Measurements from ENCODE around the gene ABITRAM. TPM values are rescaled to one million over a fixed set of nuclear protein-coding genes. Genes with fewer than 3 reads are reported as not detected.
A peak's percentile ranks its signal among the peaks of the same experiment; 100 is the strongest.

Gene ABITRAM
- total and polyA plus RNA-seq, 10 donors = 7.5 to 11.0 (median 8.6) TPM

DNA sequence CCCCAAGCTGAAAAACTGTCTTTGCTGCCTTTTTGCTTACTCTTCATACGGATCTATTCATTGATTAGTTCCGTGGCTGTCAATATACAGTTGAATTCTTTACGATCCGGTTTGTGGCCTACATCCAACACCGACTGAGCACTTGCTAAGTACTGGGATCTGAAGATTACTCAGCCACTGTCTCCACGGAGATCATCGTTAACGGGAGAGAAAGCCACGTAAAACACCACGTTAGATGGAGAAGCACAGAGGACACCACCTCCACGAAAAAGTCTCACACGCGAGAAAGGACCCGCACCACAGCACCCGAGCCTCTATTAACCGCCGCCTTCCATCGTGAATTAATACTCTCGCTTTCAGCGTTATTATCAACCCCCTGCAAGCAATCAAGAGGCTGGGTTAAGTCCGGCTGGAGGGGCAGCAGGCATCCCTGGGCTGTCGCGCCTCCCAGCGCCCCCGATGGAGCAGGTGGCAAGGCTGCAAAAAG lies 926 bp upstream of the ABITRAM start:
- no peaks in the 10 kb centered on the region for H3K27me3 ChIP-seq (replicated peaks in 1 of 7)
- H3K36me3 ChIP-seq = peaks cover 0 to 48% (median 14%) of the 10 kb centered on the region in 6 donors
- peak overlapping the region; percentile 79 to 93 (median 92) for H3K27ac ChIP-seq
- no peak for TF ChIP-seq POLR2A (IDR thresholded peaks at IDR 0.05)
- no peak for TF ChIP-seq CTCF (IDR thresholded peaks at IDR 0.05 in 8 of 11, conservative IDR thresholded peaks at IDR 0.05 in 3 of 11)
- no peak for TF ChIP-seq POLR2AphosphoS5 (IDR thresholded peaks at IDR 0.05)
- no peak for DNase-seq
- H3K4me3 ChIP-seq = peak overlapping the region; percentile 63 to 99 (median 86)
- WGBS, 5 donors = 1 to 3% (median 1%) methylated on average over 21 to 25 of the region's 25 CpGs
- no peaks in the 10 kb centered on the region for H3K9me3 ChIP-seq
- intact Hi-C loops (cut with DNase I; ENCODE audit: low total_unique reads) = loop anchor here (10.0 kb wide), 1 partner anchor 82 kb away; the partner anchor contains the start of gene CTNNAL1
- peaks cover 8 to 46% (median 34%) of the 10 kb centered on the region in 6 donors for H3K4me1 ChIP-seq

DNA sequence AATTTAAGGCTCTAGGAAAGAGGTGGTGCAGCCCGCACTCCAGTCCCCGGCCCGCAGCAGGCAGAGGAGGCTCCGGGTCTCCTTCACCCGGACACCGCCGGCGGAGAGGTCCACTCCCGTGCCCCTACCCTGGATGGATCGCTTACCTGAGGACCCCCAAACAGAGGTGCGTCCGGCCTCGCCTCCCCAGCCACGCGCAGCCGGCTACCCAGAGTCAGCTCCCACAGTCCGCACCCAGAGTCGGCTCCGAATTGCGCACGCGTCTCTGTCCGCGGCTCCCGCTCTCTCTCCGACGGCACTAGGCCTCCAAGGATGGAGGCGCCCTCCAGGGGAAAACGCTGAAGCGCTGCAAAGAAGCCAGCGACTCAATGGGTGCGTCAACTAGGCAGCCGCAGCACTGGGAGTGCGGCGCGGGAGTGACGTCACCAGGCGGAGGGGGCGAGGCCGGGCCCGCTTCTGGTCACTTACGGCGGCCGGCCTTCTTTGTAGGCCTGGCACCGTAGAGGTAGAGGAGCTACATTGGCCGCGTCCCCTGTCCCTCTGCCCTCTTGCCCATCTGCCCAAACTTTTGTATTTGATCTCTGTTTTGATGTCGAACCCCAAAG lies 380 bp upstream of the ABITRAM start, which contains the start of gene ELP1:
TSS of gene ELP1 (minus strand) at position 407 of the 605 bp plus-strand sequence. CDS start 2,978 bp downstream, outside the sequence.
- peaks cover 0 to 46% (median 12%) of the 10 kb centered on the region in 6 donors for H3K36me3 ChIP-seq
- no peaks in the 10 kb centered on the region for H3K9me3 ChIP-seq
- H3K4me3 ChIP-seq = peak within 1 kb of the TSS; percentile 63 to 99 (median 86)
- no peaks in the 10 kb centered on the region for H3K27me3 ChIP-seq (replicated peaks in 1 of 7)
- H3K27ac ChIP-seq = peak within 1 kb of the TSS; percentile 79 to 93 (median 92)
- intact Hi-C loops (cut with DNase I; ENCODE audit: low total_unique reads) = loop anchor here (10.0 kb wide), 1 partner anchor 81 kb away; the partner anchor contains the start of gene CTNNAL1
- peak; percentile 98 for DNase-seq
- no peak for TF ChIP-seq POLR2A (IDR thresholded peaks at IDR 0.05)
- peak; percentile 89 to 93 (median 91) for TF ChIP-seq POLR2AphosphoS5 (IDR thresholded peaks at IDR 0.05)
- TF ChIP-seq CTCF (IDR thresholded peaks at IDR 0.05 in 8 of 11, conservative IDR thresholded peaks at IDR 0.05 in 3 of 11) = peak in 7 of 11 experiments; percentile 15 to 37 (median 26)
- peaks cover 8 to 46% (median 34%) of the 10 kb centered on the region in 6 donors for H3K4me1 ChIP-seq
- WGBS, 5 donors = 0 to 1% (median 0%) methylated on average over 29 to 48 of the region's 48 CpGs

DNA sequence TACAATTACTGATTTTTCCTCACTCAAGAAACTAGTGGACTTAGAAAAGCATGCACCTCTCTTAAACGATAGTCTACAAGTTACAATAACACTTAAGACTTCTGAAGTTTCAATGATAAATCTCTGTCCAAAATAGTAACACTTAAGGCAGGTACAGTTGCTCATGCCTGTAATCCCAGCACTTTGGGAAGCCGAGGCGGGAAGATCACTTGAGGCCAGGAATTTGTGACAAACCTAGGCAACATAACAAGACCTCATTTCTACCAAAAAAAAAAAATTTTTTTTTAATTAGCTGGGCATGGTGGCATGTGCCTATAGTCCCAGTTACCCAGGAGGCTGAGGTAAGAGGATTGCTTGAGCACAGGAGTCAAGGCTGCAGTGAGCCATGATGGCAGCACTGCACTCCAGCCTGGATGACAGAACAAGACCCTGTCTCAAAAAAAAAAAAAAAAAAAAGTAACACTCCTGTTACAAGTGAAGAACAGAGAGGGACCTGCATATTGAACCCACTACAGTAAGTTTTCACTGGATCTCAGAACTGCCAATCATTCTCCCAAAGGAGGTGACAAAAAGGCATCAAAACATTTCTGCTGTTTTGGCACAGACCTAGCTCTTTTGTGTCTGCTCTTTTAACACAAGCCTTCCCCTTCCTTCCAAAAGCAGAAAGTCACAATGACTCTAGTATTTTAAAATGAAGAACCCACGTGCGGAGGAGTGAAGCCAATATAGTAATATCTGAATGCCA lies 3.5 kb downstream of the ABITRAM start:
- H3K27ac ChIP-seq = no peak overlapping the region
- TF ChIP-seq POLR2AphosphoS5 (IDR thresholded peaks at IDR 0.05) (no peak), POLR2A (IDR thresholded peaks at IDR 0.05) (no peak), CTCF (IDR thresholded peaks at IDR 0.05 in 8 of 11, conservative IDR thresholded peaks at IDR 0.05 in 3 of 11) (no peak)
- no peak overlapping the region for H3K4me3 ChIP-seq
- H3K4me1 ChIP-seq = peaks cover 5 to 27% (median 20%) of the 10 kb centered on the region in 6 donors
- no peak for DNase-seq
- peaks cover 0 to 61% (median 11%) of the 10 kb centered on the region in 6 donors for H3K36me3 ChIP-seq
- intact Hi-C loops (cut with DNase I; ENCODE audit: low total_unique reads) = loop anchor here (10.0 kb wide), 1 partner anchor 77 kb away; the partner anchor contains the start of gene CTNNAL1
- no peaks in the 10 kb centered on the region for H3K27me3 ChIP-seq (replicated peaks in 1 of 7)
- H3K9me3 ChIP-seq = no peaks in the 10 kb centered on the region
- 87 to 92% (median 90%) methylated on average over 5 of the region's 5 CpGs for WGBS, 5 donors

Data from spleen (tissue), 11 donors.